ENCODE data around the gene SLC35B4. TPM values are rescaled to one million over a fixed set of nuclear protein-coding genes. Genes with fewer than 3 reads are reported as not detected.

SLC35B4 gene
- total RNA-seq, 1 donor from 2014 or later = 16.3 TPM

Other genes starting within 250 kb of the SLC35B4 start
- gene LRGUK, start 189.6 kb downstream of the SLC35B4 start, total RNA-seq = 2.2 TPM
- gene AKR1B1, start 142.2 kb upstream of the SLC35B4 start, total RNA-seq = 66.6 TPM
- gene AKR1B10, start 210.6 kb upstream of the SLC35B4 start, total RNA-seq = 11.1 TPM
- 1.6 TPM for gene AKR1B15, start 232.2 kb upstream of the SLC35B4 start, total RNA-seq

All from ureter (tissue), 1 donor.